GM10266 (cell line): ENCODE results near the gene LHFPL6.

Source experiments
- DNase-seq: peaks from one replicate; pipeline ENCODE4 v3.0.0; 2012; ENCODE audit errors: extremely low spot score
- CTCF ChIP-seq: IDR thresholded peaks from 2 replicates; pipeline ENCODE4 v1.5.1; 2012; ENCODE audit warnings: mild to moderate bottlenecking, low read depth; ENCODE audit not compliant: control insufficient read depth, insufficient read depth; ENCODE audit errors: missing control alignments

LHFPL6 gene

GRCh38 chr13:39330504-39330903 lies 272.5 kb downstream of the LHFPL6 start:
- DNase-seq, result no peak
- TF ChIP-seq CTCF, result no peak

- TF ChIP-seq CTCF, result no peak
- DNase-seq, result no peak
Observed at GRCh38 chr13:39329182-39329639, 273.8 kb downstream of the LHFPL6 start.

- TF ChIP-seq CTCF, result no peak
- no peak for DNase-seq
Observed at GRCh38 chr13:39327172-39327479, 275.9 kb downstream of the LHFPL6 start.

- no peak for DNase-seq
- TF ChIP-seq CTCF, result no peak
Observed at GRCh38 chr13:39326469-39327171, 276.4 kb downstream of the LHFPL6 start.

- DNase-seq, result no peak
- TF ChIP-seq CTCF, result no peak
Observed at GRCh38 chr13:39324806-39325311, 278.1 kb downstream of the LHFPL6 start.

- no peak for TF ChIP-seq CTCF
- DNase-seq, result no peak
Observed at GRCh38 chr13:39322836-39323585, 280.0 kb downstream of the LHFPL6 start.

- no peak for DNase-seq
Observed at GRCh38 chr13:39321574-39321973, 281.4 kb downstream of the LHFPL6 start.

More at GRCh38 chr13:39321574-39321973, 281.4 kb downstream of the LHFPL6 start:
- TF ChIP-seq CTCF, result no peak
